T-helper 17 cell (primary cell): Measurements from ENCODE around the gene NEURL4. TPM values are rescaled to one million over a fixed set of nuclear protein-coding genes. Genes with fewer than 3 reads are reported as not detected.
"Not testable (repeated sequence)": the region's sequence is repeated elsewhere in the genome, so short reads cannot be mapped to it uniquely, and the experiment has no call there.

Experiments used
- ATAC-seq: fragments of 150-1000 bp; cut with Tn5 transposase; 2 replicates; pipeline ENCODE4 v1.10.0; 2021; ENCODE audit warnings: mild to moderate bottlenecking, moderate library complexity
- DNase-seq, 3 donors: peaks; one replicate each; pipeline versions ENCODE4 v3.0.0 to v3.0.0-alpha.2; 2020 to 2021
- H3K9me3 ChIP-seq: one replicate; pipeline ENCODE4 v1.7.0; 2013; ENCODE audit warnings: low read length, mild to moderate bottlenecking; ENCODE audit not compliant: control insufficient read depth, poor library complexity, severe bottlenecking
- H3K27ac Mint-ChIP-seq: one replicate; pipeline ENCODE4 v1.8.0; 2022; ENCODE audit warnings: mild to moderate bottlenecking, moderate library complexity, mixed read lengths
- H3K27me3 Mint-ChIP-seq: one replicate; pipeline ENCODE4 v1.8.0; 2022; ENCODE audit warnings: mixed read lengths
- H3K36me3 Mint-ChIP-seq: one replicate; pipeline ENCODE4 v1.8.0; 2022; ENCODE audit warnings: low read depth, mixed read lengths
- H3K4me1 Mint-ChIP-seq: one replicate; pipeline ENCODE4 v1.8.0; 2022; ENCODE audit warnings: mild to moderate bottlenecking, mixed read lengths
- H3K4me3 Mint-ChIP-seq: one replicate; pipeline ENCODE4 v1.8.0; 2022; ENCODE audit warnings: mild to moderate bottlenecking, moderate library complexity, mixed read lengths
- total RNA-seq, 4 donors: library from RNA in 2 of 4; stranded (reverse) in 2 of 4; gene quantifications; one replicate each; pipeline ENCODE4 v1.2.3 and lab custom pipeline; 2022 to 2026

NEURL4 gene
- total RNA-seq, 2 donors from 2014 or later: 29.9 to 43.8 TPM

DNA sequence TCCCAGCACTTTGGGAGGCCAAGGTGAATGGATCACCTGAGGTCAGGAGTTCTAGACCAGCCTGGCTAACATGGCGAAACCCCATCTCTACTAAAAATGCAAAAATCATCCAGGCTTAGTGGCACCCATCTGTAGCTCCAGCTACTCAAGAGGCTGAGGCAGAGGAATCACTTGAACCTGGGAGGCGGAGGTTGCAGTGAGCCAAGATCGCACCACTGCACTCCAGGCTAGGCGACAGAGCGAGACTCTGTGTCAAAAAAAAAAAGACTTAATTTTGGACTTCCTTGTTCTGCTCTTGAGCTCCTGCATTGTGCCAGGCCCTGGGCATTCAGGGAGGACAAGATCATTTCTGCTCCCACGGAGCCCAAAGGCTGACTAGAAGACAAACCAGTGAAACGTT, 8.5 kb upstream of the NEURL4 start:
- H3K36me3 Mint-ChIP-seq, ATAC-seq, DNase-seq, H3K27me3 Mint-ChIP-seq, H3K9me3 ChIP-seq: not testable (repeated sequence)
- peak overlapping the region; percentile 98 for H3K4me3 Mint-ChIP-seq
- peaks cover 38% of the 10 kb centered on the region for H3K4me1 Mint-ChIP-seq
- peak overlapping the region; percentile 92 for H3K27ac Mint-ChIP-seq

DNA sequence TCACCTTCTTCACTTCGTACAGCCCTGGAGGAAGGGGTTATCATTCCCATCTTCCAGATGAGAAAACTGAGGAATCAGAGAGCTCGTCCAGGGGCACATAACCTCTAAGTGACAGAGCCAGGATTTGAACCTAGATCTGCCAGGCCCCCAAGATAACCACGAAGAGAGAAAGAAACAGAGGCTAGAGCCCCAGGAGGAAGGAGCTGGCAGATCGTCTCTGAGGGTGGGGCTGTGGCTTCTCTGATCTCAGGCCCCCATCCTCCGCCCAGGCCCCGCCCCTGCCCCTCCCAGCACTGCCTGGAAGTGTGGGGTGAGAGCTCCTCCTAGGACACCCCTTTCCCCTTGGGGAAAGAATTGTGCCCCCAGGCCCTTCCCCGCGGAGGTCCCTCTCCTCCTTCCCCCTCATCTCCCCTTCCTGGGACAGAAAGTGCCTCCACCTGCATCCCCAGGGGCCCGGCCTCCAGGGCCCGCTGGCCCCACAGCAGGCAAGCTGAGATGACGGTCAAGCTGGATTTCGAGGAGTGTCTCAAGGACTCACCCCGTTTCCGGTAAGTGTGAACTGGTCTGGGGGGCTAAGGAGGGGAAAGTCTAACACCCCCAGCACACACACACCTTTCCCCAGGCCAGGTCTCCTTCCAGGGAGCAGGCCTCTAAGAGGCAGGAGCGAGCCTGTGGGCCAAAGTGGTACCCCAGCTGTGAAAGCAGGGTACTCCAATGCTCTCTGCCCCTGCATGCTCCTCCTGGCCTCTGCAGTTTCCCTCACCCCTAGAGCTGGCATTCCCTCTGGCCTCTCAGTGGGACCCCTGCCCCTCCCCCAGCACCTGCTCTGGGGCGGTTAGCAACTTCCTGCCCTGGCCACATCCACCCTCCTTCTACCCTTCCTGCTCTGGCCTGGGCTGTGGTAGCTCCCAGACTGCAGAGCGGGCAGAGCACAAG, 7.4 kb upstream of the NEURL4 start, which contains the start of gene ACAP1:
Gene ACAP1, plus strand, starts transcription at position 290 of the 936 bp plus-strand sequence. Its CDS starts 206 bp downstream, at position 496.
- DNase-seq: peak; percentile 65 to 78 (median 74)
- Mint-ChIP-seq H3K27me3 (no peaks in the 10 kb centered on the region), H3K4me3 (peak within 1 kb of the TSS; percentile 98), H3K4me1 (peaks cover 42% of the 10 kb centered on the region), H3K36me3 (peaks cover 6% of the 10 kb centered on the region), H3K27ac (peak within 1 kb of the TSS; percentile 92)
- no peaks in the 10 kb centered on the region for H3K9me3 ChIP-seq
- ATAC-seq: peak; percentile 95

DNA sequence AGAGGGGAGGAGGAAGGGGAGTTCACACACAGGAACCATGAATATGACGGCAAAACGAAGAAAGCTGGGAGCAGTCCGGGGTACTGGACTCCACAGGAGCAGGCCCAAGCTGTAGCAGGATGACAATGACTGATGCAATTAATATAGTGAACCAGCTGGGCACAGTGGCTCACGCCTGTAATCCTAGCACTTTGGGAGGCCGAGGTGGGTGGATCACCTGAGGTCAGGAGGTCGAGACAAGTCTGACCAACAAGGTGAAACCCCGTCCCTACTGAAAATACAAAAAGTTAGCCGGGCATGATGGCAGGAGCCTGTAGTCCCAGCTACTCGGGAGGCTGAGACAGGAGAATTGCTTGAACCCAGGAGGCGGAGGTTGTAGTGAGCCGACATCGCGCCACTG, 6.6 kb upstream of the NEURL4 start:
- not testable (repeated sequence) for ATAC-seq, DNase-seq

DNA sequence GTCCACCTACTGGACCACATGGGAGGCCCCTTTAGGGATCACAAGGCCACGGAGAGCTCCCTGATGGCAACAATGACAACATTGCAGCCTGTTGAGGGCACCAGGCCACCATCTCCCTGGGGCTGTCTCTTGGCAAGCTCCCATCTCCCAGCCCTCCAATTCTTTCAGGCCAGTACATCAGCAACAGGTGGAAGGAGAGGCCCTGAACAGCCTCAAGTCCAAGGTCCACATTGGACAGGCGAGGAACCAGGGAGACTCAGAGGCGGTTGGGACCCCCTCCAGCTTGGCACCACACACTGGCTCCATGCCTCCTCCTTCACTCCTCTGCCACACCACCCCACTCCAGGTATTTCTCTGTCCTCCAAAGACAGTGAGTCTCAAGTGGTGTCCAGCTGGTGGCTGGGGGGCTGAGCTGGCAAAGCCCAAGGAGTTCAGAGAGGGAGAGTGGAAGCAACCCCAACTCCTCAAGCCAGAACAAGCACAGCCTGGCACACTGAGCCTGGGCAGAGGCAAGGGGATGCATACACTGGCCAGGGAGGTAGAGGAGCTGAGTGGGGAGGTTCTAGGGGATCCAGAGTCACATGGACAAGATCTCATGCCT, 5.9 kb upstream of the NEURL4 start:
- ATAC-seq (no peak), DNase-seq (no peak)
- Mint-ChIP-seq H3K27me3 (no peaks in the 10 kb centered on the region), H3K36me3 (peaks cover 4% of the 10 kb centered on the region), H3K27ac (peak overlapping the region; percentile 92), H3K4me3 (no peak overlapping the region), H3K4me1 (peaks cover 41% of the 10 kb centered on the region)
- H3K9me3 ChIP-seq: no peaks in the 10 kb centered on the region

More for the DNA sequence above, 6.6 kb upstream of the NEURL4 start:
- peak overlapping the region; percentile 92 for H3K27ac Mint-ChIP-seq
- peaks cover 40% of the 10 kb centered on the region for H3K4me1 Mint-ChIP-seq
- not testable (repeated sequence) for H3K27me3 Mint-ChIP-seq, H3K36me3 Mint-ChIP-seq, H3K9me3 ChIP-seq
- H3K4me3 Mint-ChIP-seq: peak overlapping the region; percentile 98

DNA sequence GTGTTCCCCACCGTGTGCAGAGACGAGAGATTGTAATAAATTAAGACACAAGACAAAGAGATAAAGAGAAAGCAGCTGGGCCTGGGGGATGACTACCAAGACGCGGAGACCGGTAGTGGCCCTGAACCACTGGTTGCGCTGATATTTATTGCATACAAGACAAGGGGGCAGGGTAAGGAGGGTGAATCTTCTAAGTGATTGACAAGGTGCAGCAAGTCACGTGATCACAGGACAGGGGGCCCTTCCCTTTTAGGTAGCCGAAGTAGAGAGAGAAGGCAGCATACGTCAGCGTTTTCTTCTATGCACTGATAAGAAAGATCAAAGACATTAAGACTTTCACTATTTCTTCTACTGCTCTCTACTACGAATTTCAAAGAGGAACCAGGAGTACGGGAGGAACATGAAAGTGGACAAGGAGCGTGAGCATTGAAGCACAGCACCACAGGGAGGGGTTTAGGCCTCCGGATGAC, 3.5 kb upstream of the NEURL4 start:
- not testable (repeated sequence) for DNase-seq, H3K9me3 ChIP-seq, H3K36me3 Mint-ChIP-seq, ATAC-seq, H3K27me3 Mint-ChIP-seq
- Mint-ChIP-seq H3K4me3 (peak overlapping the region; percentile 83), H3K27ac (peak overlapping the region; percentile 92), H3K4me1 (peaks cover 51% of the 10 kb centered on the region)

DNA sequence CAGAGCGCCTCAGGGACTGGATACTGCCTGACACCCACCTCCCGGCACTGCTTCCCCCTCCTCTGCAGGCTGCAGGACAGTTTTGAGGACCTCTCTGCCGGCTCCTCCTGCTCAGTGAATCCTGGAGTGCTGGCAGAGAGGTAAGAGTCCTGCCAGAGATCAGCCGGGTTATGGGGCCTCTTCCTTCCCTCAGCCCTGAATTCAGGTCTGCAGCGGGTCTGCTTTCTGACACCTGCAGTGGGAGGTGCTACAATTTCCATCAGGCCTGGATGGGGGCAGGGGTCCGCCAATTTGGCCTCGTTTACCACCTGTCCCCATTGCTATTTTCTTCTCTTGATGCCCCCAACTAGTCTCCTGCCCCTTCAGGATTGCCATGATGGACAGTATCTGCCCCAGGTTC, 3.0 kb upstream of the NEURL4 start:
- no peak for DNase-seq
- H3K4me1 Mint-ChIP-seq: peaks cover 49% of the 10 kb centered on the region
- H3K36me3 Mint-ChIP-seq: peaks cover 2% of the 10 kb centered on the region
- no peaks in the 10 kb centered on the region for H3K9me3 ChIP-seq
- peak overlapping the region; percentile 92 for H3K27ac Mint-ChIP-seq
- ATAC-seq: no peak
- H3K27me3 Mint-ChIP-seq: no peaks in the 10 kb centered on the region
- peak overlapping the region; percentile 83 for H3K4me3 Mint-ChIP-seq

DNA sequence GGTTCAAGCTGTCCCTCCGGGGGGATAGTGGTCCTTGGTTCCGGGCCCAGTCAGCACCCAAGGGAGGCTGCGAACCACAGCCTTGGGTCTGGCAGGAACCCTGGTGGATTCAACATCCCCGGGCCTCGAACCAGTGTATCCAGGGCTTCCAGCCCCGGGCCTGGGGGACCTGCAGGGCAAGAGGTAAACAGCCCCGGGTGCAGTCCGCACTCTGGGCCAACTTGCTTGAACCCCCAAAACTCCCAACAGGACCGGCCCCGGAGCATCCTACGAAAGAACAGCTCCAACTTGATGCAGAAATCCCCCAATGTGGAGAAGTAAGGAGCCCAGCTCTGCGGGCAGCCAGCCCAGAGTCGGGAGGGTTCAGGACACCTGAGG, 1.5 kb upstream of the NEURL4 start:
- DNase-seq (no peak), ATAC-seq (no peak)
- H3K27ac Mint-ChIP-seq: peak overlapping the region; percentile 94
- no peaks in the 10 kb centered on the region for H3K9me3 ChIP-seq
- peaks cover 41% of the 10 kb centered on the region for H3K4me1 Mint-ChIP-seq
- H3K4me3 Mint-ChIP-seq: peak overlapping the region; percentile 95
- no peaks in the 10 kb centered on the region for H3K27me3 Mint-ChIP-seq
- no peaks in the 10 kb centered on the region for H3K36me3 Mint-ChIP-seq

DNA sequence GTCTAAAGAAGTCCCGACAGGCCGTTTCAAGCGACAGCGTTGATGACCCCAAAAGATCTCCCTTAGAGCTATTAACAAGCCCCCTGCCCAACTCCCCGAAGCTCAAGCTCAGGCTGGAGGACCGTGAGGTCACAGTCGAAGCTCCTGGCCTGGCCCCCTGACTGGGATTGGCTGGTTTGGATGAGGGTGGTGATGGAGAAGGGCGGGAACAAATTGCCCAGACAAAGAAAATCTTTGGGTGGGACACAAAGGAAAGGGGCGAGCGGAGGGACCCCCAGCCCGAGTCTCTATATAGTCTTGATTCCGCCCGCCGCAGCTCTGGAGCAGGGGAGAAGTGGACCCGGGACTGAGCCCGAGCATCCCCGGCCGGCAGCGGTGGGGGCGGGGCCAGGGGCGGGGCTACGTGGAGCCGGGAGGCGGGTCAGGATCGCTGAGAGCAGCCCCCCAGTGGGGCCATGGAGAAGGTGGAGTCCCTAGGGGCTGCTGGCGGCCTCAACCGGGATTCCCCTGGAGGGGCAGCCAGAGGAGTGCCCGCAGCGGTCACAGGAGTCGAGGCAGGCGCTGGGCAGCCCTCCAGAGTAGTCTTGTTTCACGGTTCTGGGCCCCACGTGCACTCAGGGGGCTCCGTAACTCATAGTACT, 982 bp upstream of the NEURL4 start:
- peak overlapping the region; percentile 94 for H3K27ac Mint-ChIP-seq
- peak overlapping the region; percentile 95 for H3K4me3 Mint-ChIP-seq
- peaks cover 2% of the 10 kb centered on the region for H3K36me3 Mint-ChIP-seq

DNA sequence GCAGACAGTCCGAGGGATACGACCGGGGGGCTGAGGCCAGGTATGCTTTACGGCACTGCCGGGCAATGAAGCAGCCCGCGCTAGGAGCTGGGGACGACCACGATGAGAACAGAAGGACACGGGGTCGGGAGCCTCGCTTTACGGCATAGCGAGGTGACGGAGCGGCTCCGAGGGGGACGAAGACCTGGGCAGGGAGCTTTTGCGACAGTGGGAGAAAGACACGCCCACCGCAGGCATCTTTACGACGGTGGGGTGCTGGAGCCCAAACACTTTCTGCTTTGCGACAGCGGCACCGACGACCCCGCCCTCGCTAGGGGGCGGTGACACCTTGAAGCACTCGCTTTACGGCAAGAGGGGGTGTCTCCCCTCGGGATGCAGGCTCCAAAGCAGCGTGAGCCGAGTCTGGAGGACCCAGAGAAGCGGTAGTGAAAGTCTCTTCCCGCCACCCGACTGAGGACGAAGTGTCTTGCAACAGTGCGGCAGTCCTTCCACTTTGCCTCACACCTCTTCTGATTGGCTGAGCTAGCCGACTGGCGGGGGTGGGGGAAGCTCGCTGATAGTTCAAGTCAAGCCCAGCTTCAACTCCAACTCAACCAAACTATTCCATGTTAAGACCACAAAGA, 350 bp upstream of the NEURL4 start:
- Mint-ChIP-seq H3K36me3 (peaks cover 2% of the 10 kb centered on the region), H3K4me1 (peaks cover 40% of the 10 kb centered on the region), H3K27me3 (no peaks in the 10 kb centered on the region), H3K4me3 (peak overlapping the region; percentile 95), H3K27ac (peak overlapping the region; percentile 94)
- H3K9me3 ChIP-seq: no peaks in the 10 kb centered on the region
- ATAC-seq: peak; percentile 76
- DNase-seq: peak; percentile 89 to 93 (median 89)

More for the DNA sequence above, 982 bp upstream of the NEURL4 start:
- no peaks in the 10 kb centered on the region for H3K9me3 ChIP-seq
- peaks cover 38% of the 10 kb centered on the region for H3K4me1 Mint-ChIP-seq
- ATAC-seq: peak; percentile 76
- no peaks in the 10 kb centered on the region for H3K27me3 Mint-ChIP-seq
- DNase-seq: peak; percentile 54 to 78 (median 75)

DNA sequence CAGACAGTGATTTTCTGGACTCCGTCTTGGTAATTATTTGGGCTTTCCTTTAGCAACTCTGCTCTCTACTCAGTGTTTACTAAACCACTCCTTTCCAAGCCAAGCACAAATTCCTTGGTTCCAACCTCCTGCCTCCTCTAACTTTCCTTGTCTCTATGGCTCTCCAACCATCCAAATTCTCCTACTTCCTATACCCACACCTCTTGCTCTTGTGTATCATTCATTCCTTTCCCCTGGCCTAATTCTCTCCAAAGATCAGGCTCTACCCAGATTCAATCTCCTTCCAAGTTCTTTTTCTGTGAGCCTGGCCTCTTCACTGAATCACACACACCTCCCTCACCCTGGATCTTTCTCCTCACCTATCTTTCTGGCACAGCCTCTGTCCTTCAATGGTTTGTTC, 1.1 kb downstream of the NEURL4 start:
- Mint-ChIP-seq H3K36me3 (peaks cover 2% of the 10 kb centered on the region), H3K4me1 (peaks cover 36% of the 10 kb centered on the region)
- no peak for DNase-seq

DNA sequence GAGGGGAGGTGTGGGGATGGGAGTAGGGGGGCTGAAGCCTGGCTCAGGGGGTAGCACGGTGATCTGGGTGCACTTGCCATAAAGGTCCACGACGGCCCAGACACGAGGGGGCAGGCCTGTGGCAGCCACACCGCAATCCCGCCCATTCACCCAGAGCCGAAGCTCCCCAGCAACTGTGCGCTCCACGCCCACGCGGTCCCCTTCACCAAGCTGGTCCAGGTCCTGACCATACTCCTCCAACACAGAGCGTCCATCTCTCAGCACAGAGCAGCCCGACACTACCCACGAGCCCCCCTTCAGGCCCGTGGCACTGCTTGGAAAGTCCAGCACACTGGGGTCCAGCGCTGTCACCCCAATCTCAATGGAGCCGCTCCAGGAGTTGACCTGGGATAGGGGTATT, 1.6 kb downstream of the NEURL4 start:
- no peak for DNase-seq
- peaks cover 32% of the 10 kb centered on the region for H3K4me1 Mint-ChIP-seq

More for the DNA sequence above, 1.1 kb downstream of the NEURL4 start:
- no peaks in the 10 kb centered on the region for H3K27me3 Mint-ChIP-seq
- ATAC-seq: no peak
- H3K27ac Mint-ChIP-seq: peak overlapping the region; percentile 94
- H3K9me3 ChIP-seq: no peaks in the 10 kb centered on the region
- H3K4me3 Mint-ChIP-seq: peak overlapping the region; percentile 95

DNA sequence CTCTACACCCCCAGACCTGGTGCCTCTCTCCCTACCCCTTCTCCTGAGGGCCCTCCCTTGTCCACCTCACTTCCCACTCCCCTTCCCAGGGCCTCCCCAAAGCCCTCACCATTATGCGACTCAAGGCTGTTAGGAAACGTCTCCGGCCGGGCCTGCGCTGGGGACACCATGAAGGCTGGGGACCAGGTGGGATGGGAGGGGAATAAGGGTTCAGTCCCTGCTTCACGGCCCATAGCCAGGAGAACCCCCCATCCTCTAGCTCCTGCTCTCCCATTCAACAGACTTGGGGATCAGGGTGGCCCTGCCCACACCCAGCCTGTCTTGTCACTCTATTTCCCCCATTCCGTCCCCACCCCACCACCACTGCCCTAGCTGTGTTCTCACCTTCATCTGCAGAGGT, 2.1 kb downstream of the NEURL4 start:
- DNase-seq: no peak
- H3K27me3 Mint-ChIP-seq: no peaks in the 10 kb centered on the region
- peaks cover 28% of the 10 kb centered on the region for H3K4me1 Mint-ChIP-seq
- no peak for ATAC-seq
- no peak overlapping the region for H3K4me3 Mint-ChIP-seq
- H3K36me3 Mint-ChIP-seq: peaks cover 2% of the 10 kb centered on the region
- H3K9me3 ChIP-seq: no peaks in the 10 kb centered on the region
- H3K27ac Mint-ChIP-seq: no peak overlapping the region

More for the DNA sequence above, 1.6 kb downstream of the NEURL4 start:
- ATAC-seq: no peak
- H3K9me3 ChIP-seq: no peaks in the 10 kb centered on the region
- H3K27ac Mint-ChIP-seq: peak overlapping the region; percentile 94
- H3K36me3 Mint-ChIP-seq: peaks cover 2% of the 10 kb centered on the region
- H3K27me3 Mint-ChIP-seq: no peaks in the 10 kb centered on the region
- no peak overlapping the region for H3K4me3 Mint-ChIP-seq
